Esophagus squamous epithelium (tissue), 5 donors: ENCODE data around the gene COQ8A. TPM values are rescaled to one million over a fixed set of nuclear protein-coding genes. Genes with fewer than 3 reads are reported as not detected.

Experiments
- DNase-seq: peaks from one replicate; lab custom pipeline; 2025; lab: John Stamatoyannopoulos, UW
- H3K27ac ChIP-seq, 4 donors: fragments of 200-600 bp; sonication (generic); one replicate each; pipeline ENCODE4 v1.5.1; 2016 to 2019; ENCODE audit warnings: mild to moderate bottlenecking in 1 of 4
- H3K27me3 ChIP-seq, 4 donors: fragments of 200-600 bp; sonication (generic); 1 replicate in 3 of 4; 2 replicates in 1 of 4; pipeline versions ENCODE4 v1.5.1 to v1.6.0; 2017 to 2021; ENCODE audit warnings: antibody characterized with exemption in 1 of 4
- H3K36me3 ChIP-seq, 3 donors: fragments of 200-600 bp; sonication (generic); one replicate each; pipeline ENCODE4 v1.5.1; 2016 to 2019
- H3K4me1 ChIP-seq, 3 donors: fragments of 200-600 bp; sonication (generic); one replicate each; pipeline ENCODE4 v1.5.1; 2017 to 2019
- H3K4me3 ChIP-seq, 4 donors: fragments of 200-600 bp; sonication (generic); 1 replicate in 3 of 4; 2 replicates in 1 of 4; pipeline ENCODE4 v1.5.1; 2016 to 2019; ENCODE audit warnings: mild to moderate bottlenecking in 2 of 4, moderate library complexity in 1 of 4
- H3K9me3 ChIP-seq, 3 donors: fragments of 200-600 bp; sonication (generic); one replicate each; pipeline ENCODE4 v1.5.1; 2016 to 2019
- POLR2A ChIP-seq, 4 donors: fragments of 450-650 bp; IDR thresholded peaks; one replicate each; pipeline ENCODE4 v1.6.1; 2017; ENCODE audit warnings: antibody characterized with exemption in 4 of 4, mild to moderate bottlenecking in 4 of 4, moderate library complexity in 3 of 4
- WGBS, 2 donors: methylation state at CpG; one replicate each; pipeline ENCODE4 v1.1.5; 2018; 5-methylcytosine and 5-hydroxymethylcytosine counted together
- intact Hi-C: fragments of 100-400 bp; cut with DNase I; formaldehyde crosslinking; loops from one replicate; pipeline ENCODE4 v1.15.0; 2022
- total RNA-seq, 4 donors: library from RNA; depleted of rRNA; stranded (reverse); fragments of >200 nt; gene quantifications; one replicate each; pipeline ENCODE4 v1.1.0, GENCODE V29; 2016
- TF ChIP-seq, protein P1 (sequence below), 6 experiments: fragments of 450-650 bp in 4 of 6; fragments of 200-600 bp in 2 of 6; sonication (generic) in 2 of 6; IDR thresholded peaks; one replicate each; pipeline ENCODE4 v1.5.1; 2016 to 2019; ENCODE audit warnings: antibody characterized with exemption in 6 of 6, mild to moderate bottlenecking in 4 of 6, moderate library complexity in 4 of 6
- donor health status: DM: yes; HTN: yes; CAD: no.

Gene COQ8A
- total RNA-seq, 4 donors from 2014 or later: 9.3 to 37.8 (median 16.9) TPM

- H3K27ac ChIP-seq: no peak overlapping the region
- TF ChIP-seq, protein P1, sequence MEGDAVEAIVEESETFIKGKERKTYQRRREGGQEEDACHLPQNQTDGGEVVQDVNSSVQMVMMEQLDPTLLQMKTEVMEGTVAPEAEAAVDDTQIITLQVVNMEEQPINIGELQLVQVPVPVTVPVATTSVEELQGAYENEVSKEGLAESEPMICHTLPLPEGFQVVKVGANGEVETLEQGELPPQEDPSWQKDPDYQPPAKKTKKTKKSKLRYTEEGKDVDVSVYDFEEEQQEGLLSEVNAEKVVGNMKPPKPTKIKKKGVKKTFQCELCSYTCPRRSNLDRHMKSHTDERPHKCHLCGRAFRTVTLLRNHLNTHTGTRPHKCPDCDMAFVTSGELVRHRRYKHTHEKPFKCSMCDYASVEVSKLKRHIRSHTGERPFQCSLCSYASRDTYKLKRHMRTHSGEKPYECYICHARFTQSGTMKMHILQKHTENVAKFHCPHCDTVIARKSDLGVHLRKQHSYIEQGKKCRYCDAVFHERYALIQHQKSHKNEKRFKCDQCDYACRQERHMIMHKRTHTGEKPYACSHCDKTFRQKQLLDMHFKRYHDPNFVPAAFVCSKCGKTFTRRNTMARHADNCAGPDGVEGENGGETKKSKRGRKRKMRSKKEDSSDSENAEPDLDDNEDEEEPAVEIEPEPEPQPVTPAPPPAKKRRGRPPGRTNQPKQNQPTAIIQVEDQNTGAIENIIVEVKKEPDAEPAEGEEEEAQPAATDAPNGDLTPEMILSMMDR (IDR thresholded peaks at IDR 0.05): no peak
- TF ChIP-seq POLR2A (IDR thresholded peaks at IDR 0.05): no peak
- no peaks in the 10 kb centered on the region for H3K36me3 ChIP-seq
- no peak for DNase-seq
- 83 to 100% methylated on average over 1 of the region's 1 CpG for WGBS, 2 donors
- H3K4me1 ChIP-seq: peaks cover 0 to 23% (median 5%) of the 10 kb centered on the region in 3 donors
- intact Hi-C loops: no loop called here
- H3K27me3 ChIP-seq: no peaks in the 10 kb centered on the region
- H3K4me3 ChIP-seq: no peak overlapping the region
- peaks cover 0 to 4% (median 0%) of the 10 kb centered on the region in 3 donors for H3K9me3 ChIP-seq
Observed at GRCh38 chr1:226950316-226950715, 10.2 kb downstream of the COQ8A start.

DNA sequence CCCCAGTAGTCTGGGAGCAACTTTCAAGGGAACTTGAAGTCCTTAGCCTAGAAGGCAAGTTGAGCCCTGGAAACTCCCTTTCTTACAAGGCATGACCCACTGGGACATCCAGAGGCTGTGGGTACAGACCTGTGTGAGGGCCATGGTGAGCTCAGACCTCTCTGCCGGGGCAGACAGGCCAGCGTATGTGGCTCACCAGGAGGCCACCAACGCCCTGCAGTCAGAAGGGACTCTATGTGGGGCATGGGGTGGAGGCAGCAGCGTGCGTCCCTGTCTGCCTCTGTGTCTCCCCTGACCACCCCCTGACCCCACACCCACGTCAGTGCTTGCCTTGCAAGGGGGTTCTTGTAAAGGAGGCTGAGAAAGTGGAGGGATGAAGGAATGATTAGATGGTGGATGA is 10.8 kb downstream of the COQ8A start:
- peaks cover 0 to 4% (median 0%) of the 10 kb centered on the region in 3 donors for H3K9me3 ChIP-seq
- H3K36me3 ChIP-seq: no peaks in the 10 kb centered on the region
- H3K27me3 ChIP-seq: no peaks in the 10 kb centered on the region
- H3K4me1 ChIP-seq: peaks cover 0 to 18% (median 5%) of the 10 kb centered on the region in 3 donors
- intact Hi-C loops: no loop called here
- DNase-seq: no peak
- TF ChIP-seq, protein P1 (IDR thresholded peaks at IDR 0.05): no peak
- no peak for TF ChIP-seq POLR2A (IDR thresholded peaks at IDR 0.05)
- no peak overlapping the region for H3K27ac ChIP-seq
- 63 to 65% methylated on average over 4 to 6 of the region's 6 CpGs for WGBS, 2 donors
- no peak overlapping the region for H3K4me3 ChIP-seq

DNA sequence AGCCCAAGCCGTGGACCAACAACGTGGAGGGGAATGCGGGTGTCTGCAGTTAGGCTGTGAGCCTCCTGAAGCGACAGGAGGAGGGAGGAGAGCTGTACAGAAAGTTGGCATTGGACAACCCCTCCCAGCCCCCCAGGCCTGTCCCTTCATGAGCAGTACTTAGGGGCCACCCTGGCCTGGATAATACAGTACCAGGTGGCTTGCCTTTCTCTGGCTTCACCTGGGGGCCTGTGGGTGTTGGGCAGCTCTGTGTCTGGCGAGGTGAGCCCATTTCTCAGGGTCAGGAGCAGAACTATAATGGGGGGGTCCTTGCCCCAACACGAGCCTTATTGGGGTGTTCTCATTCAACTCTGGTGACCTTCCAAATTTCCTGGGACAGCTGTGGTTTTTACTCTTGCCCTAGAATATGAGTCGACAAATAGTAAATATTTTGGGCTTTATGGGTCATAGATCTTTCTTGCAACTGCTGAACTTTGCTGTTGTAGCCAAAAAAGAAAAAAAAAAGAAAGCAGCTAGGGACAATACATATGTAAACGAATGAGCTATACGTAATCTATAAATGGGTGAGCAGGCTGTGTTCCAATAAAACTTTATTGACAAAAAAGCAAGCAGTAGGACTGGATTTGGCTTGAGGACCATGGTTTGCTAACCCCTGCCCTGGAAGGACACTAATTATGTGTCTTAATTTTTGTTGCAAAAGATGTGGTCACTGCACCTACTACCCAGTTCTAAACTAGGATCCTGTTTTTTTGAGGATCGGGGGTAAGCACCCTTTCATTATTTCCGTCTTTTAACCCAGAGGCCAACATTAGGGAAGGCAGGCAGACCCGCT is 11.4 kb downstream of the COQ8A start:
- no peak overlapping the region for H3K4me3 ChIP-seq
- H3K27me3 ChIP-seq: no peaks in the 10 kb centered on the region
- peaks cover 0 to 4% (median 0%) of the 10 kb centered on the region in 3 donors for H3K9me3 ChIP-seq
- H3K27ac ChIP-seq: no peak overlapping the region
- TF ChIP-seq POLR2A (IDR thresholded peaks at IDR 0.05): no peak
- TF ChIP-seq, protein P1 (IDR thresholded peaks at IDR 0.05): no peak
- H3K36me3 ChIP-seq: no peaks in the 10 kb centered on the region
- DNase-seq: no peak
- intact Hi-C loops: no loop called here
- H3K4me1 ChIP-seq: peaks cover 0 to 12% (median 5%) of the 10 kb centered on the region in 3 donors
- WGBS, 2 donors: 77 to 78% methylated on average over 11 to 12 of the region's 12 CpGs

DNA sequence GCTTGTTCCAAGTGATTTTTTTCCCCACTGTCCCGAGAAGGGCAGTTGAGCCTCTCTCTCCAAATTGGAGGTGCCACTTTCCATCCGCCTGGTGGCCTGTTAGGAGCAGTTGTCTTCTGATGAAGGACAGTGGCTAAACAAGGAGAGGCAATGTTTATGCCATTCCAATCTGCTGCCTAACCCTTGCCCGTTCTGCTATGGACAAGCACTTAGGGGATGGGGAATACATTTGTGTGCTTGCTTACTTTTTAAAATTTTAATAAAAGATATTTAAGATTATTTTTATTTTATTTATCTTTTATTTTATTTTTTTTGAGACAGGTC is 12.0 kb downstream of the COQ8A start:
- intact Hi-C loops: no loop called here
- Histone ChIP-seq H3K27me3 (no peaks in the 10 kb centered on the region), H3K36me3 (no peaks in the 10 kb centered on the region), H3K4me1 (peaks cover 0 to 6% (median 0%) of the 10 kb centered on the region in 3 donors), H3K27ac (no peak overlapping the region), H3K9me3 (peaks cover 0 to 4% (median 0%) of the 10 kb centered on the region in 3 donors), H3K4me3 (no peak overlapping the region)
- no peak for DNase-seq
- 82 to 86% methylated on average over 3 of the region's 3 CpGs for WGBS, 2 donors
- TF ChIP-seq POLR2A (IDR thresholded peaks at IDR 0.05): no peak
- TF ChIP-seq, protein P1 (IDR thresholded peaks at IDR 0.05): no peak

GRCh38 chr1:226953175-226953800 is 13.2 kb downstream of the COQ8A start:
- no peaks in the 10 kb centered on the region for H3K36me3 ChIP-seq
- H3K27me3 ChIP-seq: no peaks in the 10 kb centered on the region
- no peak for DNase-seq
- H3K9me3 ChIP-seq: no peaks in the 10 kb centered on the region
- no peak overlapping the region for H3K27ac ChIP-seq
- 90 to 93% methylated on average over 8 of the region's 11 CpGs for WGBS, 2 donors
- intact Hi-C loops: no loop called here
- H3K4me3 ChIP-seq: no peak overlapping the region
- TF ChIP-seq POLR2A (IDR thresholded peaks at IDR 0.05): no peak
- TF ChIP-seq, protein P1 (IDR thresholded peaks at IDR 0.05): no peak
- H3K4me1 ChIP-seq: peaks cover 0 to 5% (median 0%) of the 10 kb centered on the region in 3 donors
